ENCODE measurements around the gene LRRC9. TPM values are rescaled to one million over a fixed set of nuclear protein-coding genes. Genes with fewer than 3 reads are reported as not detected.

The LRRC9 gene
- total RNA-seq (ENCODE audit: unreplicated experiment): 0.38 TPM
- long read RNA-seq: 0 reads

GRCh38 chr14:59919570-59920377 lies at the start of gene LRRC9:
Gene LRRC9 (plus strand): TSS chr14:59920144.
- peak; percentile 84 for DNase-seq (ENCODE audit: low spot score)
- Mint-ChIP-seq H3K27me3 (ENCODE audit: unreplicated experiment) (no peaks in the 10 kb centered on the region), H3K9me3 (ENCODE audit: unreplicated experiment) (no peaks in the 10 kb centered on the region), H3K27ac (ENCODE audit: unreplicated experiment) (peak within 1 kb of the TSS; percentile 80), H3K4me1 (ENCODE audit: unreplicated experiment) (no peaks in the 10 kb centered on the region), H3K4me3 (ENCODE audit: unreplicated experiment) (peak within 1 kb of the TSS; percentile 88), H3K36me3 (ENCODE audit: low read depth, unreplicated experiment) (no peaks in the 10 kb centered on the region)
- TF ChIP-seq CTCF (IDR thresholded peaks at IDR 0.05; ENCODE audit: unreplicated experiment): no peak

DNA sequence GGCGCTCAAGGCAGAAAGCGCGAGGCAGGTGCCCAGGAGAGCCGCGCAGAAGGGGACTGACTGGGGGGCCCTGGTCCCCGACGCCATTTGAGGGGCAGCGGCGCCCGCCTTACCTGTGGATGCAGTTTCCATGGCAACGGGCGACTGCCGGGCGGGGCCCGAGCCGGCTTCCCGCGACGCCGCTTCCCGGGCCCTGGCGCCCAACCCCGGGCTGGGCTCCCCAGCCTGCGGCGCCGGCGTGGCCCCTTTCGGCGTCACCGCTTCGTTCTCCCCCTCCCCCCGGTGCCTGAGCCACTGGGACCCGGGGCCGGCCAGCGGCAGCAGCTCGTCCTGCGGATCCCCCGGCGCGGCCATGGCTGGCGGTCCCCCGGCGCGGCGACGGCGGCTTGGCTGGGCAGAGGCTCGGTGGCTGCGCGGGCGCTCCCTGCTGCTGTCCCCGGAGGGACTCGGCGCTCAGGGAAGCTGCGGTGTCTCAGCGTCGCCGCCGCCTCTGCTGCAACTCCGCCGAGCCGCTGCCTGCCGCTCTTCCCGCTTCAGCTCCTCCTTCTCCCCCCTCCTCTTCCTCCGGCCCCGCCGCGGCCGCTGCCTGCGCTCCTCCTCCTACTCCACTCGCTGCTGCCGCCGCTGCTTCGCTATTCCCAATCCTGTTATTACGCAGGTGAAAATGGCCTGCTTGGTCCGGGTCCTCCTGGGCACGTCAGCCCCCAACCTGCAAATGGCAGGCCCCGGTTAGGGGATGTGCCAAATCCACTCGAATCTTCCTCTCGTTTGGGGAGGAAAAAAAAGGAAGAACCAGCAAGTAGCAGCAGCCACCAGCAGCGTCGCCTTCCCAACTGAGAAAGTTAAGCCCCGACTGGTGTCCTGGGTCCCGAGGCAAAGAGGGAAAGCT lies 49.4 kb upstream of the LRRC9 start, which contains the start of gene RTN1:
TSS of gene RTN1 (minus strand) at position 500 of the 889 bp plus-strand sequence. CDS start at position 354, 146 bp downstream.
- no peaks in the 10 kb centered on the region for H3K36me3 Mint-ChIP-seq (ENCODE audit: low read depth, unreplicated experiment)
- H3K9me3 Mint-ChIP-seq (ENCODE audit: unreplicated experiment): no peaks in the 10 kb centered on the region
- peaks cover 4% of the 10 kb centered on the region for H3K27me3 Mint-ChIP-seq (ENCODE audit: unreplicated experiment)
- TF ChIP-seq CTCF (IDR thresholded peaks at IDR 0.05; ENCODE audit: unreplicated experiment): no peak
- peak within 1 kb of the TSS; percentile 93 for H3K4me3 Mint-ChIP-seq (ENCODE audit: unreplicated experiment)
- peak; percentile 58 for DNase-seq (ENCODE audit: low spot score)
- H3K27ac Mint-ChIP-seq (ENCODE audit: unreplicated experiment): no peak within 1 kb of the TSS
- peaks cover 5% of the 10 kb centered on the region for H3K4me1 Mint-ChIP-seq (ENCODE audit: unreplicated experiment)

- no peaks in the 10 kb centered on the region for H3K9me3 Mint-ChIP-seq (ENCODE audit: unreplicated experiment)
- H3K27me3 Mint-ChIP-seq (ENCODE audit: unreplicated experiment): peaks cover 4% of the 10 kb centered on the region
- H3K4me1 Mint-ChIP-seq (ENCODE audit: unreplicated experiment): peaks cover 5% of the 10 kb centered on the region
- no peak overlapping the region for H3K27ac Mint-ChIP-seq (ENCODE audit: unreplicated experiment)
- TF ChIP-seq CTCF (IDR thresholded peaks at IDR 0.05; ENCODE audit: unreplicated experiment): no peak
- H3K36me3 Mint-ChIP-seq (ENCODE audit: low read depth, unreplicated experiment): no peaks in the 10 kb centered on the region
- H3K4me3 Mint-ChIP-seq (ENCODE audit: unreplicated experiment): peak overlapping the region; percentile 93
- DNase-seq (ENCODE audit: low spot score): no peak
Measured at GRCh38 chr14:59871166-59871495, 48.8 kb upstream of the LRRC9 start.

GRCh38 chr14:59882957-59883356 lies 37.0 kb upstream of the LRRC9 start:
- H3K4me3 Mint-ChIP-seq (ENCODE audit: unreplicated experiment): no peak overlapping the region
- DNase-seq (ENCODE audit: low spot score): no peak
- no peak overlapping the region for H3K27ac Mint-ChIP-seq (ENCODE audit: unreplicated experiment)
- H3K36me3 Mint-ChIP-seq (ENCODE audit: low read depth, unreplicated experiment): no peaks in the 10 kb centered on the region
- H3K4me1 Mint-ChIP-seq (ENCODE audit: unreplicated experiment): no peaks in the 10 kb centered on the region
- H3K27me3 Mint-ChIP-seq (ENCODE audit: unreplicated experiment): no peaks in the 10 kb centered on the region
- peak; percentile 68 for TF ChIP-seq CTCF (IDR thresholded peaks at IDR 0.05; ENCODE audit: unreplicated experiment)
- no peaks in the 10 kb centered on the region for H3K9me3 Mint-ChIP-seq (ENCODE audit: unreplicated experiment)

All from endothelial cell (in vitro differentiated cells).